GM12878 (cell line): ENCODE measurements around the gene AP5B1. TPM values are rescaled to one million over a fixed set of nuclear protein-coding genes. Genes with fewer than 3 reads are reported as not detected.

Experiments used
- ATAC-seq: fragments of 200-7000 bp; cut with Tn5 transposase; 3 replicates; pipeline ENCODE4 v1.9.1; 2020; ENCODE audit warnings: mild to moderate bottlenecking, moderate library complexity
- BruUV-seq: library from RNA; stranded (reverse); fragments of 400-500 nt; replicated peaks from 2 replicates; lab custom pipeline; 2021; lab: Mats Ljungman, UMichigan
- CTCF ChIA-PET: fragments of 300-600 bp; sonication (Branson Sonifier 250); formaldehyde crosslinking; extraction: SDS; loops from one replicate; lab custom pipeline; 2021; ENCODE audit warnings: inconsistent platforms; lab: Yijun Ruan, JAX
- POLR2A ChIA-PET: fragments of 350-600 bp; formaldehyde crosslinking; extraction: SDS; loops from one replicate; lab custom pipeline; 2021; ENCODE audit warnings: inconsistent platforms; lab: Charles Lee
- RAD21 ChIA-PET: fragments of 300-600 bp; sonication (Branson Sonifier 250); formaldehyde crosslinking; loops from one replicate; lab custom pipeline; 2023; ENCODE audit warnings: antibody characterized with exemption; ENCODE audit not compliant: unreplicated experiment; lab: Charles Lee
- SMC1A ChIA-PET: fragments of 300-600 bp; sonication (Branson Sonifier 250); formaldehyde crosslinking; loops from one replicate; lab custom pipeline; 2023; ENCODE audit not compliant: unreplicated experiment, uncharacterized antibody; lab: Charles Lee
- DNase-seq: peaks from one replicate; pipeline ENCODE4 v3.0.0-alpha.2; 2011; ENCODE audit warnings: low read depth, low spot score
- FAIRE-seq: peaks from 3 replicates; lab custom pipeline; 2011; peaks lifted over from hg19 to GRCh38; lab: Jason Lieb, UNC
- H2AFZ ChIP-seq: 2 replicates; pipeline ENCODE4 v1.6.0; 2011; ENCODE audit warnings: low read depth, low read length, control low read depth; ENCODE audit not compliant: control insufficient read depth
- H3K27ac ChIP-seq: 2 replicates; pipeline ENCODE4 v1.5.1; 2011; ENCODE audit warnings: control low read depth; ENCODE audit not compliant: control insufficient read depth, insufficient read depth
- H3K27me3 ChIP-seq, 2 experiments: replicated peaks in 1 of 2; 2 replicates each; pipeline versions ENCODE4 v1.6.0 to v1.6.1; 2011; ENCODE audit warnings: low read length in 1 of 2; ENCODE audit not compliant: control insufficient read depth in 2 of 2, insufficient read depth in 2 of 2
- H3K36me3 ChIP-seq, 2 experiments: 2 replicates each; pipeline ENCODE4 v1.5.1; 2011; ENCODE audit warnings: low read length in 1 of 2; ENCODE audit not compliant: control insufficient read depth in 2 of 2, insufficient read depth in 2 of 2
- H3K4me1 ChIP-seq: 2 replicates; pipeline ENCODE4 v1.6.1; 2011; ENCODE audit warnings: mild to moderate bottlenecking, low read length, moderate library complexity, mixed read lengths; ENCODE audit not compliant: control insufficient read depth, insufficient read depth
- H3K4me2 ChIP-seq: 2 replicates; pipeline ENCODE4 v1.6.0; 2011; ENCODE audit warnings: control low read depth; ENCODE audit not compliant: control insufficient read depth, insufficient read depth
- H3K4me3 ChIP-seq: fragments of 200-600 bp; sonication (generic); 2 replicates; pipeline ENCODE4 v1.5.1; 2016
- H3K79me2 ChIP-seq: 2 replicates; pipeline ENCODE4 v1.6.0; 2011; ENCODE audit warnings: low read length; ENCODE audit not compliant: control insufficient read depth, insufficient read depth
- H3K9ac ChIP-seq: 2 replicates; pipeline ENCODE4 v1.8.0; 2011; ENCODE audit warnings: low read length, control low read depth, mixed read lengths; ENCODE audit not compliant: control insufficient read depth, insufficient read depth
- H3K9me3 ChIP-seq: replicated peaks from 3 replicates; pipeline ENCODE4 v1.5.1; 2011; ENCODE audit warnings: mild to moderate bottlenecking, low read length; ENCODE audit not compliant: control insufficient read depth, insufficient read depth
- H4K20me1 ChIP-seq: 2 replicates; pipeline ENCODE4 v1.6.0; 2011; ENCODE audit not compliant: control insufficient read depth, insufficient read depth
- EED ChIP-seq: sonication (generic); IDR thresholded peaks from 2 replicates; pipeline ENCODE4 v1.6.1; 2016; ENCODE audit warnings: antibody characterized with exemption, low read depth
- EGR1 ChIP-seq, 2 experiments: IDR thresholded peaks; 1 replicate in 1 of 2; 2 replicates in 1 of 2; pipeline ENCODE4 v1.6.1; 2011 to 2012; ENCODE audit warnings: low read depth in 2 of 2, low read length in 2 of 2, borderline replicate concordance in 1 of 2, mild to moderate bottlenecking in 1 of 2, moderate library complexity in 1 of 2
- SIX5 ChIP-seq: IDR thresholded peaks from 2 replicates; pipeline ENCODE4 v1.6.1; 2011; ENCODE audit warnings: mild to moderate bottlenecking, low read depth, low read length, moderate library complexity; ENCODE audit not compliant: severe bottlenecking
- SRF ChIP-seq, 2 experiments: IDR thresholded peaks; 2 replicates each; pipeline ENCODE4 v1.6.1; 2011; ENCODE audit warnings: low read depth in 2 of 2, low read length in 2 of 2, mild to moderate bottlenecking in 1 of 2, moderate library complexity in 1 of 2
- ZNF207 ChIP-seq: fragments of 450-650 bp; IDR thresholded peaks from 2 replicates; pipeline ENCODE4 v1.6.1; 2014; ENCODE audit warnings: antibody characterized with exemption, mild to moderate bottlenecking, borderline replicate concordance
- WGBS: methylation state at CpG from one replicate; pipeline ENCODE4 v1.1.6; 2016; ENCODE audit warnings: low lambda C conversion rate; ENCODE audit not compliant: insufficient replicate concordance, insufficient coverage; ENCODE audit errors: missing lambda C conversion rate; 5-methylcytosine and 5-hydroxymethylcytosine counted together
- in situ Hi-C: fragments of 300-500 bp; cut with MboI; formaldehyde crosslinking; loops from 9 replicates; pipeline ENCODE4 v1.14.3; 2018; ENCODE audit warnings: mixed read lengths
- intact Hi-C: fragments of 100-400 bp; cut with micrococcal nuclease; formaldehyde crosslinking; loops from one replicate; pipeline ENCODE4 v1.14.2; 2022; ENCODE audit not compliant: unreplicated experiment
- polyA plus RNA-seq, 11 experiments: library from polyadenylated mRNA; depleted of rRNA in 4 of 11; unstranded in 6 of 11; stranded (reverse) in 5 of 11; fragments of >200 nt; fragmentation: Nextera tagmentation in 4 of 11; fragmentation: Illumina TruSeq in 1 of 11; extraction: Ambion mirVana in 4 of 11; extraction: Trizol in 1 of 11; gene quantifications; 1 replicate in 1 of 11; 2 replicates in 10 of 11; pipeline versions ENCODE4 v1.2.1 to v1.2.3, GENCODE V29; 2011 to 2016; ENCODE audit warnings: inconsistent platforms in 2 of 11, missing spikeins in 2 of 11, low read depth in 1 of 11
- total RNA-seq, 4 experiments: library from RNA; depleted of rRNA in 3 of 4; stranded (reverse); fragments of >200 nt in 3 of 4; fragmentation: Illumina TruSeq in 1 of 4; extraction: Trizol in 1 of 4; gene quantifications; 2 replicates each; pipeline versions ENCODE4 v1.2.1 to v1.2.3, GENCODE V29; 2013 to 2021
- TF ChIP-seq, protein P1 (sequence below): IDR thresholded peaks from 2 replicates; pipeline ENCODE4 v1.6.1; 2011; ENCODE audit warnings: low read depth, low read length, improper control_type of control experiment, borderline replicate concordance

AP5B1 gene
- total and polyA plus RNA-seq, 10 of the 15 experiments (the other 5 are each of a cell fraction or from before 2014, with no cell fraction given), result 0.47 to 13.1 (median 4.8) TPM

DNA sequence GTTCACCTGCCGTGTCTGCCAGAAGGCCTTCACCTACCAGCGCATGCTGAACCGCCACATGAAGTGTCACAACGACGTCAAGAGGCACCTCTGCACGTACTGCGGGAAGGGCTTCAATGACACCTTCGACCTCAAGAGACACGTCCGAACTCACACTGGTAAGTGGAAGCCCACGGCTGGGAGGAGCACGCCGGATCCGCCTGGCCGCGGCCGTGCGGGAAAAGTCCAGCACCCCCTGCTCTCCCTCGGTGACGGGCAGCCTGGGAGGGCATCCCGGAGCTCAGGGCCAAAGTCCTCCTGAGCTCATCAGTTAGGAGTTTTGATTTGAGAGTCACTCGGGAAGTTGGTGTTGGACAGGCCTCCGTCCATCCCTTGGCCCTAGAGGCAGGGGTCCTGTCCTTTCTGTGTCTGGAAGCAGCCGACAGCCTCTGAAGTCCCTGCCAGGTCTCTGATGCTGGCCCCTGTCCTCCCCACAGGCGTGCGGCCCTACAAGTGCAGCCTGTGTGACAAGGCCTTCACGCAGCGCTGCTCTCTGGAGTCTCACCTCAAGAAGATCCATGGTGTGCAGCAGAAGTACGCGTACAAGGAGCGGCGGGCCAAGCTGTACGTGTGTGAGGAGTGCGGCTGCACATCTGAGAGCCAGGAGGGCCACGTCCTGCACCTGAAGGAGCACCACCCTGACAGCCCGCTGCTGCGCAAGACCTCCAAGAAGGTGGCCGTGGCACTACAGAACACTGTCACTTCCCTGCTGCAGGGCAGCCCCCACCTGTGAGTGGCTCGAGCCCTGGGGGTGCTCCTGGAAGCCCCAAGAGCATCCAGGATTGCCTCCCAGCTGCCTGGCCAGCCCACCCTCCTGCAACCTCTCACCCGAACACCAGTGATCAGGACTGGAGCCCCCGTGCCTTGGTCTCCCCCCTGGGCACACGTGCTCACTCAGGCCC lies 14.1 kb upstream of the AP5B1 start:
- ChIA-PET CTCF (interaction anchor here (1.3 to 2.1 kb wide), 2 partner anchors 15 kb away, joined by 5 read pairs; no protein-coding TSS in a partner anchor), SMC1A (no interaction called here), RAD21 (no interaction called here), POLR2A (interaction anchor here (1.0 kb wide), 1 partner anchor 16 kb away, joined by 3 read pairs; no protein-coding TSS in a partner anchor)
- Histone ChIP-seq H2AFZ (no peak overlapping the region), H3K9me3 (no peaks in the 10 kb centered on the region), H3K9ac (no peak overlapping the region), H3K4me3 (no peak overlapping the region), H3K27me3 (no peaks in the 10 kb centered on the region), H3K4me2 (no peak overlapping the region), H3K36me3 (no peaks in the 10 kb centered on the region), H3K27ac (no peak overlapping the region), H3K4me1 (peaks cover 13% of the 10 kb centered on the region), H4K20me1 (no peaks in the 10 kb centered on the region), H3K79me2 (no peaks in the 10 kb centered on the region)
- in situ Hi-C loops (no loop called here), intact Hi-C loops (no loop called here)
- TF ChIP-seq SRF (IDR thresholded peaks at IDR 0.05; ENCODE audit: low read depth in 2 of 2, low read length in 2 of 2) (0 out of 4 replicates have a peak, but pooled peaks of 1 of the 2 experiments have one; percentile 15), EED (no peak), EGR1 (IDR thresholded peaks at IDR 0.05; ENCODE audit: borderline replicate concordance in 1 of 2, low read depth in 2 of 2, low read length in 2 of 2) (no peak), SIX5 (no peak), ZNF207 (no peak)
- TF ChIP-seq, protein P1, sequence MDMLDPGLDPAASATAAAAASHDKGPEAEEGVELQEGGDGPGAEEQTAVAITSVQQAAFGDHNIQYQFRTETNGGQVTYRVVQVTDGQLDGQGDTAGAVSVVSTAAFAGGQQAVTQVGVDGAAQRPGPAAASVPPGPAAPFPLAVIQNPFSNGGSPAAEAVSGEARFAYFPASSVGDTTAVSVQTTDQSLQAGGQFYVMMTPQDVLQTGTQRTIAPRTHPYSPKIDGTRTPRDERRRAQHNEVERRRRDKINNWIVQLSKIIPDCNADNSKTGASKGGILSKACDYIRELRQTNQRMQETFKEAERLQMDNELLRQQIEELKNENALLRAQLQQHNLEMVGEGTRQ, result no peak
- FAIRE-seq, result no peak
- BruUV-seq, result no TSS peak
- 69% methylated on average over 40 of the region's 42 CpGs for WGBS
- ATAC-seq, result no peak
- no peak for DNase-seq
